IMR-90 (cell line): ENCODE data around the gene IQSEC3.
"Not testable (repeated sequence)": the region's sequence is repeated elsewhere in the genome, so short reads cannot be mapped to it uniquely, and the experiment has no call there.

Source experiments
- MAZ ChIP-seq: IDR thresholded peaks from 2 replicates; pipeline ENCODE4 v1.6.1; 2012; ENCODE audit warnings: low read depth, mild to moderate bottlenecking, low read length, improper control_type of control experiment, moderate library complexity, borderline replicate concordance
- SMC3 ChIP-seq: fragments of 150-350 bp; IDR thresholded peaks from 2 replicates; pipeline ENCODE4 v1.6.1; 2016; ENCODE audit warnings: low read depth, mild to moderate bottlenecking, antibody characterized with exemption, low read length, moderate library complexity
- TF ChIP-seq, protein P1 (sequence below): conservative IDR thresholded peaks from 2 replicates; pipeline ENCODE4 v1.5.1; 2012; ENCODE audit warnings: mild to moderate bottlenecking, low read depth, low read length, improper control_type of control experiment

DNA sequence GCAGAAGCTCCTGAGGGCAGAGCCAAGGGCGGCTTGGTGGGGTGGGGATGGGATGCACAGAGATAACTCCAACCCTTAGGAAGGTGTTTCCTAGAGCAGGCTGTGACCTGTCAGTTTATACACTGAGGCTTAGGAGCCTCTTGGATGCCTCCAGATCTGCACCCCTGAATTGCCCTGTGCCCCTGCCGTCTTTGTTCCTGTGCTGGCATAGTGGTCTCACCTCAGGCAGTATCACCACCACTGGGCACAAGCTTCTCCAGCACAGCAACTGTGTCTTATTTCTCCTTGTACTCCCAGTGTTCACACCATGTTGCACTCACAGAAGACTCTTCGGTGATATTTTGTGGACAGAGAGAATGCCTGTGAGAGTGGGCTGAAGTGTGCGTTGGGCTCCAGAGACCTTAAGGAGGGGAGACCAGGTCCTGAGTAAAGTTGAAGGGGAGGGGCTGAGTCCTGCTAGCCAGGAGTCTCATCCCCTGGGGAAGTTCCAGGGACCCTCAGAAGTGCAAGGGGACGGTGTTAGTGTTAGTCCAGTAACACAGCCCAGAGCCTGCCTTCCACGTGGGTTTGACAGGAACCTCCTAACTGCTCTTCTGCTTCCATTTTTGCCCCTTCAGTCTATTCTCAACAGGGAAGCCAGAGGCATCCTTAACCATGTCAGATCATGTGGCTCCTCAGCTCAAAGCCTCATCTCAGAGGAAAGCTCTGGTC is 26.9 kb upstream of the IQSEC3 start:
- not testable (repeated sequence) for TF ChIP-seq SMC3, MAZ
- TF ChIP-seq, protein P1, sequence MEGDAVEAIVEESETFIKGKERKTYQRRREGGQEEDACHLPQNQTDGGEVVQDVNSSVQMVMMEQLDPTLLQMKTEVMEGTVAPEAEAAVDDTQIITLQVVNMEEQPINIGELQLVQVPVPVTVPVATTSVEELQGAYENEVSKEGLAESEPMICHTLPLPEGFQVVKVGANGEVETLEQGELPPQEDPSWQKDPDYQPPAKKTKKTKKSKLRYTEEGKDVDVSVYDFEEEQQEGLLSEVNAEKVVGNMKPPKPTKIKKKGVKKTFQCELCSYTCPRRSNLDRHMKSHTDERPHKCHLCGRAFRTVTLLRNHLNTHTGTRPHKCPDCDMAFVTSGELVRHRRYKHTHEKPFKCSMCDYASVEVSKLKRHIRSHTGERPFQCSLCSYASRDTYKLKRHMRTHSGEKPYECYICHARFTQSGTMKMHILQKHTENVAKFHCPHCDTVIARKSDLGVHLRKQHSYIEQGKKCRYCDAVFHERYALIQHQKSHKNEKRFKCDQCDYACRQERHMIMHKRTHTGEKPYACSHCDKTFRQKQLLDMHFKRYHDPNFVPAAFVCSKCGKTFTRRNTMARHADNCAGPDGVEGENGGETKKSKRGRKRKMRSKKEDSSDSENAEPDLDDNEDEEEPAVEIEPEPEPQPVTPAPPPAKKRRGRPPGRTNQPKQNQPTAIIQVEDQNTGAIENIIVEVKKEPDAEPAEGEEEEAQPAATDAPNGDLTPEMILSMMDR, result not testable (repeated sequence)
